Activated CD4-positive, alpha-beta T cell treated with anti-CD3 and anti-CD28 coated beads, Interleukin-2, amount 10 ng/mL, durations not matched to agents 7 days and 5 days (primary cell): ENCODE results near the gene PRKCZ. TPM values are rescaled to one million over a fixed set of nuclear protein-coding genes. Genes with fewer than 3 reads are reported as not detected.

Experiments
- CTCF ChIA-PET: fragments of 350-600 bp; sonication (Branson Sonifier 250); formaldehyde crosslinking; loops from one replicate; lab custom pipeline; 2021; ENCODE audit warnings: antibody characterized with exemption; lab: Charles Lee
- POLR2A ChIA-PET: fragments of 350-600 bp; sonication (Branson Sonifier 250); formaldehyde crosslinking; loops from one replicate; lab custom pipeline; 2021; ENCODE audit warnings: antibody characterized with exemption; lab: Charles Lee
- DNase-seq: peaks from one replicate; pipeline ENCODE4 v3.0.0-alpha.2; 2020
- H3K27ac Mint-ChIP-seq: one replicate; pipeline ENCODE4 v1.8.0; 2021; ENCODE audit warnings: mild to moderate bottlenecking, moderate library complexity, mixed read lengths
- H3K27me3 Mint-ChIP-seq: one replicate; pipeline ENCODE4 v1.8.0; 2021; ENCODE audit warnings: mixed read lengths
- H3K36me3 Mint-ChIP-seq: one replicate; pipeline ENCODE4 v1.8.0; 2021; ENCODE audit warnings: low read depth, mixed read lengths
- H3K4me1 Mint-ChIP-seq: one replicate; pipeline ENCODE4 v1.8.0; 2021; ENCODE audit warnings: mixed read lengths
- H3K4me3 Mint-ChIP-seq: one replicate; pipeline ENCODE4 v1.8.0; 2021; ENCODE audit warnings: mild to moderate bottlenecking, moderate library complexity, mixed read lengths
- H3K9me3 Mint-ChIP-seq: one replicate; pipeline ENCODE4 v1.8.0; 2021; ENCODE audit warnings: mixed read lengths
- total RNA-seq, 2 experiments: library from RNA; stranded (reverse); gene quantifications; one replicate each; pipeline ENCODE4 v1.2.3, GENCODE V29; 2021

Gene PRKCZ
- total RNA-seq, 2 experiments from 2014 or later: 5.1 to 5.6 TPM

DNA sequence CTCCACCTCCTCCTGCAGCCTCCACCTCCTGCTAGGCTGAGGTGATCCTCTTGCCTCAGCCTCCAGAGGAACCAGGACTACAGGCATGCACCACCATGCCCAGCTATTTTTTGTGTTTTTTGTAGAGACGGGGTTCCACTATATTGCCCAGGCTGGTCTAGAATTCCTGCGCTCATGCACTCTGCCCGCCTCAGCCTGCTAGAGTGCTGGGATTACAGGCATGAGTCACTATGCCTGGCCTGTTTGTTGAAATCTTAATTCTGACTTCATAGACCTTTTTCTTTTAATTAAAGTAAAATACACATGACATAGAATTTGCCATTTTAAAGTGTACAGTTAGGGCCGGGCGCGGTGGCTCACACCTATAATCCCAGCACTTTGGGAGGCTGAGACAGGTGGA is 101.7 kb downstream of the PRKCZ start:
- H3K27me3 Mint-ChIP-seq: no peaks in the 10 kb centered on the region
- H3K9me3 Mint-ChIP-seq: peaks cover 7% of the 10 kb centered on the region
- CTCF ChIA-PET: interaction anchor here (0.7 to 1.1 kb wide), 3 partner anchors 11 to 263 kb away, joined by 3 read pairs; no protein-coding TSS in a partner anchor
- H3K4me1 Mint-ChIP-seq: peaks cover 14% of the 10 kb centered on the region
- H3K4me3 Mint-ChIP-seq: no peak overlapping the region
- POLR2A ChIA-PET: interaction anchor here (0.6 kb wide), 1 partner anchor 153 kb away, joined by 4 read pairs; no protein-coding TSS in a partner anchor
- DNase-seq: no peak
- H3K27ac Mint-ChIP-seq: no peak overlapping the region
- H3K36me3 Mint-ChIP-seq: peaks cover 6% of the 10 kb centered on the region

DNA sequence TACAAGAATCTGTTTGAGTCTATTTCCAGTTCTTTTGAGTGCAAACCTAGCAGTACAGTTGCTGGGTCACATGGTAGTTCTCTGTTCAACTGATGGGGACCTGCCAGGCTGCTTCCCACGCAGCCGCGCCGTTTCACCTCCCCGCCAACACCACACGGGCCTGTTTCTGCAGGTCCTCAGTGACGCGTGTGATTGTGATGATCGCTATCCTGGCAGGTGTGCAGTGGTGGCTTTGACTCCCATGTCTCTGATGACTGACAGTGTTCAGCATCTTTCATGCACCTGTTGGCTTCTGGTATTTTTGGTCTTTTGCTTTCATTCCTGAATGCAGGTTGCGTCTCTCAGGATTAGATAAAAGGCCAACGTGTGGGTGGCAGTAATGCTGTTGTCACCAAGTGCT is 102.7 kb downstream of the PRKCZ start:
- H3K4me3 Mint-ChIP-seq: no peak overlapping the region
- no peaks in the 10 kb centered on the region for H3K27me3 Mint-ChIP-seq
- no peak for DNase-seq
- ChIA-PET CTCF (no interaction called here), POLR2A (no interaction called here)
- peak overlapping the region; percentile 63 for H3K27ac Mint-ChIP-seq
- H3K9me3 Mint-ChIP-seq: peaks cover 7% of the 10 kb centered on the region
- peaks cover 14% of the 10 kb centered on the region for H3K4me1 Mint-ChIP-seq
- peaks cover 6% of the 10 kb centered on the region for H3K36me3 Mint-ChIP-seq

DNA sequence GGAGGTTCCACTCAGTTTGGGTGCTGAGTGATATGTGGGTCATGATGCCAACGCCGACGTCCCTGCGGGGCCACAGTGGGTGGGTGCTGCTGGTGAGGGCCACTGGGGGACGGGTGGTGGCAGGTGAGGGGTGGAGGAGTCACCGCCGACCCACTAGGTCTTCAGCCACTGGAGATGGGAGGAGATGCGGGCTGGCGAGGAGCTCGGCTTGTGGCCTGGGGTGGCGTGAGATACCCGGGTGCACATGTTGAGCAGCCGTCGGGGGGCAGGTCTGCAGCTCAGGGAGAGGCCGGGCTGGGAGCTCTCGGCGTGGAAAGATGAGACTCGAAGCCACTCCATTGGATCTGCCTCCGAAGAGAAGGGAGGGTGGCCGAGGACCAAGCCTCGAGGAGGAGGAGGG is 103.8 kb downstream of the PRKCZ start:
- CTCF ChIA-PET: interaction anchor here (1.1 to 1.2 kb wide), 2 partner anchors 14 to 227 kb away, joined by 3 read pairs; no protein-coding TSS in a partner anchor

DNA sequence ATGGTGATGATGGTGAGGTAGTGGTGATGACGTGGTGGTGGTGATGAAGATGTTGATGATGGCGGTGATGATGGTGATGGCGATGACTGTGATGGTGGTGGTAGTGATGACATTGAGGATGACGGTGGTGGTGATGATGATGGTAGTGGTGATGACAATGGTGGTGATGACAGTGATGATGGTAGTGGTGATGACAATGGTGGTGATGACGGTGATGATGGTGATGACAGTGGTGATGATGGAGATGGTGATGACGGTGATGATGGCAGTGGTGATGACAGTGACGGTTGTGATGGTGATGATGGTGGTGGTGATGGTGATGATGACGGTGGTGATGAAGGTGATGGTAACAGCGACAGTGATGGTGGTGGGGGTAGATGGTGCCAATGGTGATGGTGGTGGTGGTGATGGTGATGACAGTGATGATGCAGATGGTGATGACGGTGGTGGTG is 105.0 kb downstream of the PRKCZ start:
- ChIA-PET POLR2A (no interaction called here), CTCF (interaction anchor here (1.1 to 1.2 kb wide), 2 partner anchors 15 to 226 kb away, joined by 3 read pairs; no protein-coding TSS in a partner anchor)
- Mint-ChIP-seq H3K9me3 (peaks cover 7% of the 10 kb centered on the region), H3K36me3 (peaks cover 6% of the 10 kb centered on the region), H3K27ac (no peak overlapping the region), H3K4me1 (peaks cover 14% of the 10 kb centered on the region), H3K4me3 (no peak overlapping the region), H3K27me3 (no peaks in the 10 kb centered on the region)
- no peak for DNase-seq

More for the DNA sequence above, 103.8 kb downstream of the PRKCZ start:
- peaks cover 7% of the 10 kb centered on the region for H3K9me3 Mint-ChIP-seq
- DNase-seq: no peak
- peaks cover 14% of the 10 kb centered on the region for H3K4me1 Mint-ChIP-seq
- no peak overlapping the region for H3K4me3 Mint-ChIP-seq
- H3K27me3 Mint-ChIP-seq: no peaks in the 10 kb centered on the region
- no peak overlapping the region for H3K27ac Mint-ChIP-seq
- POLR2A ChIA-PET: no interaction called here
- H3K36me3 Mint-ChIP-seq: peaks cover 6% of the 10 kb centered on the region

DNA sequence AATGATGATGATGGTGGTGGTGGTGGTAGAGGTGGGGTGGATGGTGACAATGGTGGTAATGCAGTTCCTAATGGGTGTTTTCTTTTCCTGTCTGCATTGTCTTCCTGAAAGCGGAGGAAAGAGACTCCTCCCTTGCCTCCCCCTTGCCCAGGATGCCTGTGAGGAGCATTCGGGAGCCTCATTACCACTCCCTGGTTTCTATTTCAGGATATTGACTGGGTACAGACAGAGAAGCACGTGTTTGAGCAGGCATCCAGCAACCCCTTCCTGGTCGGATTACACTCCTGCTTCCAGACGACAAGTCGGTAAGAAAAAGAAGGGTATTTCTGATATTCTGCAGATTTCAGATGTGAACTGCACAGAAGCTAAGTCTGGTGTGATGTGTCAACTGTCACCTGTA is 105.6 kb downstream of the PRKCZ start:
- Mint-ChIP-seq H3K27ac (no peak overlapping the region), H3K4me1 (peaks cover 13% of the 10 kb centered on the region), H3K36me3 (peaks cover 6% of the 10 kb centered on the region), H3K9me3 (peaks cover 7% of the 10 kb centered on the region), H3K27me3 (no peaks in the 10 kb centered on the region), H3K4me3 (no peak overlapping the region)
- DNase-seq: no peak
- ChIA-PET CTCF (interaction anchor here (1.4 kb wide), 1 partner anchor 19 kb away, joined by 3 read pairs; no protein-coding TSS in a partner anchor), POLR2A (no interaction called here)

DNA sequence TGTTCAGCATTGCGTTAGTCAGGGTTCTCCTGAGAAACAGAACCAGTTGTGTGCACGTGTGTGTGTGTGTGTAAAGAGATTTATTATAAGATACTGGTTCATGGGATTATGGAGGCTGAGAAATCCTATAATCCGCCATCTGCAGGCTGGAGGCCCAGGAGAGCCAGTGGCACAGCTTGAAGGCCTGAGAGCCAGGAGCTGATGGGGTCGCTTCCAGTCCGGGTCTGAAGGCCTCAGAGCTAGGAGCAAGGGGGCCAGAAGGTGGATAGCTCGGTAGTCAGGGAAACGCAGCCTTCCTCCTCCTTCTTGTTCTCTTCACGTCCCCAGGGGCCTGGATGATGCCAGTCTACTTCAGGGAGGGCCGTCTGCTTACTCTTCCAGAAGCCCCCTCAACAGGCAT is 106.7 kb downstream of the PRKCZ start:
- H3K4me1 Mint-ChIP-seq: peaks cover 8% of the 10 kb centered on the region
- H3K27me3 Mint-ChIP-seq: no peaks in the 10 kb centered on the region

DNA sequence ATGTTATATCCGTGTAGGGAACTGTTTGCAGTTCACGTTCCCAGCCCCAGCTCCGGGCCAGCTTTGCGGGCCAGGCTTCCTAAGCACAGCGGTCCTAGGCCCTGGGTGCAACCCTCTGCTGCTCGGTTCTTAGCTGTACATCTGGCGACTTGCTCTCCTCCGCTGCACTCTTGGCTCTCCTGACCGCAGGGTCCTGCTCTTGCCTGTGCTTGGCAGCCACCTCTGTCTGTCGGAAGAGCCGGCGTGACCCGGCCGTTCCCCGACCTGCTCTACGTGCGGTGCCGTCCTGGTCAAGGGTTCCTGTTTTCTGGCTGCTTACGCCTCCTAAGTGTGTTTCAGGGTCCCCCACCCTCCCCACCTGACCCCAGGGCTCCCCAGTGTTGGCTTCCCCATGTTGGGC is 107.6 kb downstream of the PRKCZ start:
- DNase-seq: no peak
- CTCF ChIA-PET: no interaction called here

More for the DNA sequence above, 106.7 kb downstream of the PRKCZ start:
- Mint-ChIP-seq H3K9me3 (peaks cover 7% of the 10 kb centered on the region), H3K36me3 (peaks cover 6% of the 10 kb centered on the region), H3K4me3 (no peak overlapping the region), H3K27ac (no peak overlapping the region)
- ChIA-PET POLR2A (no interaction called here), CTCF (interaction anchor here (0.6 to 1.4 kb wide), 4 partner anchors 18 to 214 kb away, joined by 3 read pairs; no protein-coding TSS in a partner anchor)
- DNase-seq: no peak

DNA sequence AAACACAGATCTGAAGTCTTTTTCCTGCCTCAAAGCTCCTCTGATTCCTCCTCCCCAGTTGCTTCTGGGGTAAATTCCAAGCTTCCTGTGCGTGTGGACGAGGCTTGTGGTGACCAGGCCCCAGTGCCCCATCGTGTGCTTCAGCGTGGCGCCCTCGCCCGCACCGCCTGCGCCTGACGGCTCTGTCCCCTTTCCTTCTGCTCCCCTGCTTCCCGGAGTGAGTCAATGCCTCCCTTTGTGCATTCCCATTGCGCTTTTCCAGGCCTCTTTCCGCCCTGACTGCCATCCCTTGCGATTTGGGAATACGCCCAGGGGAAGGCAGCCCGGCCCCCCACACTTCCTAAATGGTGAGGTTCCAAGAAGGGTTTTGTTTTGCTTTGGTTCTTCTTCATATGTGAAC is 108.1 kb downstream of the PRKCZ start:
- Mint-ChIP-seq H3K36me3 (peaks cover 2% of the 10 kb centered on the region), H3K4me1 (peaks cover 6% of the 10 kb centered on the region), H3K27ac (no peak overlapping the region), H3K27me3 (no peaks in the 10 kb centered on the region), H3K4me3 (no peak overlapping the region), H3K9me3 (peaks cover 7% of the 10 kb centered on the region)
- POLR2A ChIA-PET: no interaction called here
- CTCF ChIA-PET: no interaction called here
- no peak for DNase-seq

More for the DNA sequence above, 107.6 kb downstream of the PRKCZ start:
- POLR2A ChIA-PET: no interaction called here
- Mint-ChIP-seq H3K27ac (no peak overlapping the region), H3K27me3 (no peaks in the 10 kb centered on the region), H3K4me3 (no peak overlapping the region), H3K36me3 (peaks cover 2% of the 10 kb centered on the region), H3K9me3 (peaks cover 7% of the 10 kb centered on the region), H3K4me1 (peaks cover 7% of the 10 kb centered on the region)

DNA sequence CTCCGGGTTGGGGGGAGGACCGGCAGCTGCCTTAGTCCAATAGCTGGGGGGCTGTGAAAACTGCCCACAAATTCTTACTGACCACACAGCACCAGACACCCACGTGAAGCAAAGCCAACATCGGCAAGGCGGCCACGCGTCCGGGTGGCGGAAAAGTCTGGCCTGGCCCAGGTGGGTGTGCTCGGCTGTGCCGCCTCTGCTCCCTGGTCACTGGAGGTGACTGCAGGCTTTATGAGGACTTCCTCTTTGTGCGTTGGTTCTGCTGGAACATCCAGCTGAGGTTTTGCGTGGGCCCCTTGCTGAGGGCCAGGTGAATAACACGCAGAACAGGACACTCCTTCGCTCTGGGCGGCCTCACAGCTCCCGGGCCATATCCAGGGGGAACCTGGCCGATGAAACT is 108.9 kb downstream of the PRKCZ start:
- Mint-ChIP-seq H3K4me1 (peaks cover 6% of the 10 kb centered on the region), H3K4me3 (no peak overlapping the region), H3K27me3 (no peaks in the 10 kb centered on the region), H3K27ac (no peak overlapping the region), H3K9me3 (peaks cover 7% of the 10 kb centered on the region), H3K36me3 (peaks cover 2% of the 10 kb centered on the region)
- ChIA-PET POLR2A (no interaction called here), CTCF (interaction anchor here (1.1 to 1.2 kb wide), 2 partner anchors 16 to 33 kb away, joined by 3 to 4 read pairs; no protein-coding TSS in a partner anchor)
- no peak for DNase-seq

DNA sequence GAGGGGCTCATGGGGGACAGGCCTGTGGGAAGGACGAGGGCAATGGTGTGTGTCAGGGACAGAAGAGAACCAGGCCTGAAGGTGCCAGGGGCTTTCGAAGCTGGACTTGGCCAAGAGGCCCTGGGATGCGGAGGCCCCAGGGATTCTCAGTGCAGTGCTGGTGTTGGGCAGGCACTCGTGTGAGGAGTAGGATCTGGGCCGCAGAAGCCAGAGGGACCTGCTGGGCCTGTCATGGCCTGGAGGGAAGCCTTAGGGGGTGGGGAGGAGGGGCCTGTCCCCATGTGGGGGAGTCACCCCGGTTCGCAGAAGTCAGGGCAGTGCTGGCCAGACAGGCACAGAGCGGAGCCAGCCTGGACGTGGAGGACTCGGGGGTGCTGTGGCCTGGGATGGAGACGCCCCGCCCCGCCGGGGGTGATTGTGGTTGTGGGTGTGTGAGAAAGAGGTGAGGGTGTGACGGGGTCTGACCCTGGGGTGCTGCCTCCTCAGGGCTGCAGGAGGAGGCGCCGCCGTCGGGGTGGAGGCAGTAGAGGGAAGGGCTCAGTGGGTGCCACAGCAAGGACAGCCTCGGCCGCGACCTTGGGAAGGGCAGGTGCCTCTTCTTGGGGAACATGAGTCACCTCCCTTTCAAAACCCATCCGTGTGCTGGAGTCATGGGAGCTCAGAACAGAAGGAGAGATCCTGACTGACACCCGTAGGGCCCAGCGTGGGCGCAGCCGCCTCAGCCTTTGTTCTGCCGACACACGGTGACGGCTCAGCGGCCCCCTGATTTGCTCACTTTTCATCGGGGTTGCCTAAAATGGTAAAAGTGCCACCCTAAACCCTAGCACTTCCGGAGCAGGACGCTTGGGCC is 110.5 kb downstream of the PRKCZ start:
- Mint-ChIP-seq H3K36me3 (no peaks in the 10 kb centered on the region), H3K27me3 (no peaks in the 10 kb centered on the region), H3K27ac (peak overlapping the region; percentile 9), H3K9me3 (peaks cover 4% of the 10 kb centered on the region), H3K4me3 (no peak overlapping the region), H3K4me1 (peaks cover 6% of the 10 kb centered on the region)
- ChIA-PET POLR2A (no interaction called here), CTCF (interaction anchor here (0.6 kb wide), 1 partner anchor 27 kb away, joined by 3 read pairs; no protein-coding TSS in a partner anchor)
- DNase-seq: no peak

DNA sequence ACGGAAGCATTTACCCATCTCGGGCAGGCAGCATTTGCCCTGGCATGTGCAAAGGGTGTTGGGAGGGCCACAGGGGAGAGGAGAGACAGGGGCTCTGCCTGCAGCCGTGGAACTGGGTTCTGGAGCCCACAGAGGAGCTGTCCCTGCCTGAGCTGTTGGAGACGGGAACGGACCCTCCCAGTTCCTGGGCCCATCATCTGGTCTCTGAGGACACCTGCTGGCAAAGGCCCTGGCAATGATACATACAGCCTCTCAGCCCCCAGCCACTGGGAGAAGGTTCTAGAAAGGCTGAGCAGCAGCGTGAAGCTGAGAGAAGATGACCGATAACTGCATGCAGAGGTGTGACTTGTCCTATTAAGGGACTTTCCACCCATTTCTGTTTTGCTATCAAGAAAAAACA is 113.0 kb downstream of the PRKCZ start:
- H3K4me1 Mint-ChIP-seq: peaks cover 6% of the 10 kb centered on the region
- ChIA-PET CTCF (interaction anchor here (1.4 to 3.2 kb wide), 2 partner anchors 11 to 12 kb away, joined by 3 to 13 read pairs; no protein-coding TSS in a partner anchor), POLR2A (no interaction called here)
- peaks cover 4% of the 10 kb centered on the region for H3K9me3 Mint-ChIP-seq
- H3K4me3 Mint-ChIP-seq: no peak overlapping the region
- no peaks in the 10 kb centered on the region for H3K27me3 Mint-ChIP-seq
- DNase-seq: no peak
- H3K36me3 Mint-ChIP-seq: no peaks in the 10 kb centered on the region
- no peak overlapping the region for H3K27ac Mint-ChIP-seq

DNA sequence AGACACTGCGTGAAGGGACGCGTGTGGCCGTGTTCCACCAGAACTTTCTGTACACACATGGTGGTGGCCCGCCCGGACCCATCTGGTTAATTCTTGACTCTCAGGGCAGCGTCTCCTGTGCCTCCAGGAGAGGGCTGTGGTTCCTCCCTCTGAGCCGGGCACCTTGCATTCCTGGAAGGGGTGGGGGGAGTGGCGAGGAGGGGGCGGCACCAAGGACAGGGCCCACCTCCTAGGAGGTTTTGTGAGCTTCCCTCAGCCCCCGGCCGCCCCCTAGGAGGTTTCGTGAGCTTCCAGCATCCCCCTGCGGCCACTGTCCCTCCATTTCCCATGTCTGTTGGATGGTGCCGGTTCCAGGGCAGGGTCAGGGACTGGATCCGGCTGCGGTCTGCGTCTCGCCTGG is 115.4 kb downstream of the PRKCZ start:
- Mint-ChIP-seq H3K4me1 (peaks cover 6% of the 10 kb centered on the region), H3K4me3 (no peak overlapping the region), H3K9me3 (peaks cover 4% of the 10 kb centered on the region), H3K36me3 (no peaks in the 10 kb centered on the region), H3K27me3 (no peaks in the 10 kb centered on the region), H3K27ac (no peak overlapping the region)
- POLR2A ChIA-PET: no interaction called here
- CTCF ChIA-PET: interaction anchor here (3.2 kb wide), 1 partner anchor 9 kb away, joined by 13 read pairs; no protein-coding TSS in a partner anchor
- DNase-seq: no peak

DNA sequence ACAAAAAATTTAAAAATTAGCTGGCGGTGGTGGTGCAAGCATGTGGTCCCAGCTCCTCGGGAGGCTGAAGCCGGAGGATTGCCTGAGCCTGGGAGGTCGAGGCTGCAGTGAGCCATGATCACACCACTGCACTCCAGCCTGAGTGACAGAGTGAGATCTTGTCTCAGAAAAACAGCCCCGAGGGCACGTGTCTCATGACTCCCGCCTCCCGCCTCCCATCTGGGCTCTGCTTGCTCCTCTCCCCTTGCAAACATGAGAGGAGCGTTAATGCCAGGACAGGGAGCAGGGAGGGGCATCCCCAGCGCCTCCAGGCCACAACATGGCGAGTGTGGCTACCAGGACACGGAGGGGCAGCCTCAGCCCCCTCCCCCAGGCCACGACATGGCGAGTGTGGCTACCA is 116.0 kb downstream of the PRKCZ start:
- H3K27me3 Mint-ChIP-seq: no peaks in the 10 kb centered on the region
- no peak overlapping the region for H3K27ac Mint-ChIP-seq
- ChIA-PET POLR2A (no interaction called here), CTCF (interaction anchor here (3.2 kb wide), 1 partner anchor 8 kb away, joined by 13 read pairs; no protein-coding TSS in a partner anchor)
- no peak overlapping the region for H3K4me3 Mint-ChIP-seq
- DNase-seq: no peak
- peaks cover 4% of the 10 kb centered on the region for H3K9me3 Mint-ChIP-seq
- H3K4me1 Mint-ChIP-seq: peaks cover 6% of the 10 kb centered on the region
- H3K36me3 Mint-ChIP-seq: no peaks in the 10 kb centered on the region
